Measurements from ENCODE around the gene GMDS.

The GMDS gene

DNA sequence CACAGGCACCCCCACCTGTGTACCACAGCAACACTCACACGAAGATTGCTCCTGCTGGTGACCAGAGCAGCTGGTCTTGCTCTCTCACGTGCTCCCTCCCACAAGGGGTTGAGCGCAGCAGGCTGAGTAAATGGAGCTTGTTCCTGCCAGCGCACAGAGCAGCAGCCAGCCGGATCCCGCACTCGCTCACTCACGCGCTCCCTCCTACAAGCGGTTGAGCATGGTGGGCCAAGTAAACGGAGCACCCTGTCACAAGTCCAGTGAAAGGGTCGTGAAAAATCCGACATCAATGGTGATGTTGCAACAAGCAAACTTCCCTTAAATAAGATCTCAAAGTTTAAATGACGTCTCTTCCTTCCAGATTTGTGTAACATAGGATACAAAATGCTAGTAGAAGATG, 322.0 kb downstream of the GMDS start:
- H2AFZ ChIP-seq (ENCODE audit: low read length, unreplicated experiment): no peak overlapping the region
- H3K4me1 ChIP-seq (ENCODE audit: control insufficient read depth, insufficient read depth, low read length, unreplicated experiment): peaks cover under 1% of the 10 kb centered on the region
- H3K27ac ChIP-seq (ENCODE audit: low read depth, low read length): no peak overlapping the region
- H3K79me2 ChIP-seq (ENCODE audit: control insufficient read depth, insufficient read depth, low read length, unreplicated experiment): no peaks in the 10 kb centered on the region
- no peaks in the 10 kb centered on the region for H3K36me3 ChIP-seq (ENCODE audit: insufficient read depth, low read length)
- H3K4me3 ChIP-seq (ENCODE audit: low read depth, low read length): no peak overlapping the region
- no peaks in the 10 kb centered on the region for H3K27me3 ChIP-seq (ENCODE audit: insufficient read depth, low read length)

DNA sequence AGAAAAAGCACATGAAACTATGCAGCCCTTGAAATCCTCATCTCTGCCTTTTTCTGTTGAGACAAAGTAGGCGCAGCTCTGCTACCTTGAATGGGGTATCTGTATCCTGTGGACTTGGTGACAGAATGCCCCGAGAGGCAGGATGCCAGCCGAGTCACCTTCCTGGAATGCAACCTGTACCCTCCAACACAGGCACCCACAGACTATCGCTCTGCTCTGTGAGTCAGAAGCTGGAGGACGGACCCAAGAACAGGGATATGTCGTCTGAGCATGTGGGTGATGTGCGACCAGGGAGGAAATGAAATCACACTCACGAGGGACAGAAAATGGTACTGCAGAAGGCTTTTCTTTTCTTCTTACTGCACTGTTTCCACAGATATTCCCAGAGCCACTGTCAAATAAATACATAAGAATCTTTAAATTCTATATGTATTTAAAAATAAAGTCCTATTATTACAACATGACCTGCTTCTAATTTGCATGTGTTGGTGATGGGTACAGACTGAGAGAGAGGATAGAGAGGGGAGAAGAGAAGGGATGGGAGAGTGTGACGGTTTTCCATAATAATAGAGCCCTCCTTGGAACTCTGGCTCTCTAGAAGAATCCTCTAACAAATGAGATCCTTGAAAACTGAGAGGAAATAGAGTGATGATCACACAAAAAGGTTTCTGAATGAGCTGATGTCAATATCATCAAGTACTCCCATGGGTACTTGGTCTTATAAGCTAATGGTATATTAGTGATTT, 327.6 kb downstream of the GMDS start:
- no peaks in the 10 kb centered on the region for H3K36me3 ChIP-seq (ENCODE audit: insufficient read depth, low read length)
- peaks cover 22% of the 10 kb centered on the region for H3K4me1 ChIP-seq (ENCODE audit: control insufficient read depth, insufficient read depth, low read length, unreplicated experiment)
- peak overlapping the region; percentile 78 for H3K27ac ChIP-seq (ENCODE audit: low read depth, low read length)
- H2AFZ ChIP-seq (ENCODE audit: low read length, unreplicated experiment): peak overlapping the region; percentile 43
- H3K4me3 ChIP-seq (ENCODE audit: low read depth, low read length): no peak overlapping the region
- H3K27me3 ChIP-seq (ENCODE audit: insufficient read depth, low read length): no peaks in the 10 kb centered on the region
- no peaks in the 10 kb centered on the region for H3K79me2 ChIP-seq (ENCODE audit: control insufficient read depth, insufficient read depth, low read length, unreplicated experiment)

DNA sequence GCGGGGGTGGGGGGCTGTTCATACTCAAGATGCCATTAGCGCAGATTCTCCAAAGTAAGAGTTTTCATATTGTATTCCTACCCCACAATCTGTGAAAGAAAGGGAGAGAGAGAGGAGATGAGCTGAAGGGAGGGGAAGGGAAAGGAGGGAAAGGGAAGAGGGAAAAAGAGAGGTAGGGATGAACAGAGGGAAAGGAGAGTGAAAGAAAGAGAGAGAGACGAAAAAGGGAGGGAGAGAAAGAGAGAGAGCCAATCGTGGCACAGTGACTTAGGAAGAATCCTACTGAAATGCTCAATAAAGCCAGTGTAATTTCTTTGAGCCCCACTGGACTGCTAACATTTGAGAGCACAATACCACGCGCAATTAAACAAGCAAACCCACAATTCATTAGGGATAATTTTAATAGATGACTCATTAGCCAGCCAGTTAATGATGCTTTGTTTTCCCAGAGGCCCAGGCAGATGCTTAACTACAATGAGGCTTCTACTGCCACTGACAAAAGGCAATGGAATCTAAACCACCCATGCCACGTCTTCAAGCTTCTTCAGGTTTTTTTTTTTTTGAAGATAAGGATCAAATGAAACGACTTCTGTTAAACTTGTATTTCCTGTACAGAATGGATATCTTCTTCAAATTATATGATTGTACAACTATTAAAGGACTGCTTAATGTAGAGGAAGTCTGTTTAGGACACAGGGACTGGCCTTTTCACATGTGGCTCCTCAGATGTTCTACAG, 328.9 kb downstream of the GMDS start:
- H3K4me1 ChIP-seq (ENCODE audit: control insufficient read depth, insufficient read depth, low read length, unreplicated experiment): peaks cover 26% of the 10 kb centered on the region
- H3K36me3 ChIP-seq (ENCODE audit: insufficient read depth, low read length): no peaks in the 10 kb centered on the region
- H2AFZ ChIP-seq (ENCODE audit: low read length, unreplicated experiment): peak overlapping the region; percentile 55

DNA sequence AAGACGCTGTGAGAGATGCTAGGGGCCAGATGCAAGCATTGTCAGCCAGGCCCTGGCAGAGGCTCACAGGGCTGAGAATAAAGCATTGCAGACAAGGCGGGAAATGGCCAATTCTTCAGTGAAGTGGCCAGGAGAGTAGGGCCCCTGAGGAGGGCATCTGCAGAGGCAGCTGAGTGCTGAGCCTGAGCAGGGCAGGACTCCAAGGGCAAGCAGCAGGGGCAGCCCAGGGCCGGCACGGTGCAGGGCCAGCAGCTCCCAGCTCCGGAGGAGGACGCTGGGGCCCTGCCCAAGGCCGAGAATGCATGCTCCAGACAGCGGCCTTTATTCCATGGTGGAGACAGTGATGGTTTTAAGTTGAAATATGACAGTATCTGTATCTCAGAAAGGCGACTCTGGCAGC, 330.2 kb downstream of the GMDS start:
- H3K4me1 ChIP-seq (ENCODE audit: control insufficient read depth, insufficient read depth, low read length, unreplicated experiment): peaks cover 38% of the 10 kb centered on the region
- H3K4me3 ChIP-seq (ENCODE audit: low read depth, low read length): no peak overlapping the region
- H3K36me3 ChIP-seq (ENCODE audit: insufficient read depth, low read length): no peaks in the 10 kb centered on the region
- no peaks in the 10 kb centered on the region for H3K27me3 ChIP-seq (ENCODE audit: insufficient read depth, low read length)
- no peak overlapping the region for H2AFZ ChIP-seq (ENCODE audit: low read length, unreplicated experiment)
- no peaks in the 10 kb centered on the region for H3K79me2 ChIP-seq (ENCODE audit: control insufficient read depth, insufficient read depth, low read length, unreplicated experiment)
- H3K27ac ChIP-seq (ENCODE audit: low read depth, low read length): no peak overlapping the region

More for the DNA sequence above, 328.9 kb downstream of the GMDS start:
- no peaks in the 10 kb centered on the region for H3K79me2 ChIP-seq (ENCODE audit: control insufficient read depth, insufficient read depth, low read length, unreplicated experiment)
- H3K27me3 ChIP-seq (ENCODE audit: insufficient read depth, low read length): no peaks in the 10 kb centered on the region
- H3K4me3 ChIP-seq (ENCODE audit: low read depth, low read length): no peak overlapping the region
- peak overlapping the region; percentile 78 for H3K27ac ChIP-seq (ENCODE audit: low read depth, low read length)

DNA sequence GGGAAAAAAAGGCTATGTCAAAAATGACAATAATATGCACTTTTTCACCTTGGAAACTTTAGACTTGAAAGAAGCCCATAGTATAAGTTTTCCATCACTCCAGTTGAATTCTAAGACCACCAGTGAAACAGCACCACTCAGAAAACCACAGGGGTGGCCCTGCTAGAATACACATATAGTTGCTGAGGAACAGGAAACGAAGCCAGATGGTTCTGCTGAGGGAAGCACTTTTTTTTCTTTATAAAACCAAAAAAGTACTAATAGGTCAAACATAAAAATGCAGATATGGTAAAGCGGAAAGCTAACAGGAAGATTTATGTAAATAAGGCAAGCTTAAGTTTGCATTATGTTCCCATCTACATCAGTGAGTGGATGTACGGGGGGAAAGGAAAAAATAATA, 331.8 kb downstream of the GMDS start:
- no peak overlapping the region for H2AFZ ChIP-seq (ENCODE audit: low read length, unreplicated experiment)
- no peaks in the 10 kb centered on the region for H3K79me2 ChIP-seq (ENCODE audit: control insufficient read depth, insufficient read depth, low read length, unreplicated experiment)
- H3K27me3 ChIP-seq (ENCODE audit: insufficient read depth, low read length): no peaks in the 10 kb centered on the region
- H3K4me3 ChIP-seq (ENCODE audit: low read depth, low read length): no peak overlapping the region
- H3K36me3 ChIP-seq (ENCODE audit: insufficient read depth, low read length): no peaks in the 10 kb centered on the region
- H3K27ac ChIP-seq (ENCODE audit: low read depth, low read length): no peak overlapping the region
- peaks cover 40% of the 10 kb centered on the region for H3K4me1 ChIP-seq (ENCODE audit: control insufficient read depth, insufficient read depth, low read length, unreplicated experiment)

DNA sequence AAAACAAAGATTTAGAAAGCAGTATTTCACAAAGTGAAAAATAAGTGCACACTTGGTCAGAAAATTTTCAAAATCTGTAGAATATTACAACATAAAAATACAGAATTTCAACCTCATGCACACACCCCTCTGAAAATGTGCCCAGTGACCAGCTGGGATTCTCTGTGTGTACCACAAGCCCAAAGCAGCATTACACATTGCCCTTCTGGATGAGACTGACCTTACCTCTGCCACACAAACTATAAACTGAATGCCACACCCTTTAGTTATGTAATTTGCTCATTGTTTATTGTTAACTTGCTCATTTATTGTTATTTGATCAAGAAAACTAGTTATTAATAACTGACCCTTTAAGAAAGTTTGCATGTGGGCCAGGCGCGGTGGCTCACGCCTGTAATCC, 332.7 kb downstream of the GMDS start:
- Histone ChIP-seq H3K27me3 (ENCODE audit: insufficient read depth, low read length) (no peaks in the 10 kb centered on the region), H3K79me2 (ENCODE audit: control insufficient read depth, insufficient read depth, low read length, unreplicated experiment) (no peaks in the 10 kb centered on the region), H3K4me1 (ENCODE audit: control insufficient read depth, insufficient read depth, low read length, unreplicated experiment) (peaks cover 33% of the 10 kb centered on the region), H3K27ac (ENCODE audit: low read depth, low read length) (no peak overlapping the region), H2AFZ (ENCODE audit: low read length, unreplicated experiment) (no peak overlapping the region), H3K36me3 (ENCODE audit: insufficient read depth, low read length) (no peaks in the 10 kb centered on the region), H3K4me3 (ENCODE audit: low read depth, low read length) (no peak overlapping the region)

DNA sequence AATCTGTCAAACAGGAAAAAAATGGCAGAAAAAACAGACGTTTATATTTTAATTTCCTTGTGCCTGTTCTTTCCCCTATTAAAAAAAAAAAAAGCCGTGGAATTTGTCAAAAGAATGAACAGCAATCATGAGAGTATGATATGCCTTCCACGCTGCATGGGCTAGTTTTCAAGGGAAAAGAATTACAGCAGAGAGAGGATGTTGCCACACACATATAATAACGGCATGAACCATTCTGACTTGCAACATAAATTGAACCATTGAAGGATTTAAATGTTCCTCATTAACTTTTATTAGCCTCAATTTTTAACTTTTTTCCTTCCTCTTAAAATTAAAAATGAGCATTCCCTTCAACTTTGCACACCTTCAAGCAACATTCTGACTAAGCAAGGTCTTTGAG, 333.9 kb downstream of the GMDS start:
- Histone ChIP-seq H3K27me3 (ENCODE audit: insufficient read depth, low read length) (no peaks in the 10 kb centered on the region), H3K27ac (ENCODE audit: low read depth, low read length) (no peak overlapping the region), H2AFZ (ENCODE audit: low read length, unreplicated experiment) (peak overlapping the region; percentile 1), H3K4me3 (ENCODE audit: low read depth, low read length) (no peak overlapping the region), H3K79me2 (ENCODE audit: control insufficient read depth, insufficient read depth, low read length, unreplicated experiment) (no peaks in the 10 kb centered on the region), H3K4me1 (ENCODE audit: control insufficient read depth, insufficient read depth, low read length, unreplicated experiment) (peaks cover 22% of the 10 kb centered on the region), H3K36me3 (ENCODE audit: insufficient read depth, low read length) (no peaks in the 10 kb centered on the region)

DNA sequence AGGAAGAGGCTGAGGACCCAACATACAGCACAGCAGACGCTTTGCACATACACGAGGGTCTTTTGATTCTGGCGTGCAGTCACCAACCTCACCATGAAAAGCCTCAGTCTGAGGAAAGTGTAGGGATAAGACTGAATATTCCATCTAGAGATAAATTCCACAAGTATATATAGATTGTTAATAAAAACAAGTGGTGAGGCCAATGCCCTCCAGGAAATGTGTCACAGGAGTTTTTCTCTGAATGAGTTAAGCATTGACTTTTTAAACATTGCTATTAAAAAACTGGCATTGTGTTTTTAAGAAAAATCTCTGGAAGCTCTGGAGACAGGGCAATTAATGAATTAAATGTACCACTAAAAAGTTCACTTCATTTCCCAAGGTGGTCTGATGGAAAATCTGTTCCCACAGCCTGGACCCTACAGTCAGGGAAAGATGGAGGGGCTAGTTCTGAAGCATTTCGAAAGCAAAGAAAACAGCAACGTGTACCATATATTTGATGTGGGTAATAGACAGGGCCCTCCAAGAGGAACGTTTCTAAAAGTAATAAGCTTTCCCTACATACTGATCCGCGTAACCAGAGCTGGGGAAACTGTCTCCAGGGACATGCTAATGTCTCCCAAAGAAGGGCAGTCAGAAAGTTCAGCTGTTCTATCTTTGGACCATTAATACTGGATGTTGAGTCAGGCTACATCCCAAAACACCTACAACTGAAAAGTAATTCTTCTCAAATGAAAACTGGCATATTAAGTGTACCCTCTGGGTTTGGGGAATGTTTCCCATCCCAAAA, 334.6 kb downstream of the GMDS start:
- Histone ChIP-seq H3K4me1 (ENCODE audit: control insufficient read depth, insufficient read depth, low read length, unreplicated experiment) (peaks cover 17% of the 10 kb centered on the region), H3K27ac (ENCODE audit: low read depth, low read length) (0 out of 2 replicates have a peak overlapping the region, but pooled peaks have one; percentile 8), H2AFZ (ENCODE audit: low read length, unreplicated experiment) (peak overlapping the region; percentile 1), H3K79me2 (ENCODE audit: control insufficient read depth, insufficient read depth, low read length, unreplicated experiment) (no peaks in the 10 kb centered on the region), H3K36me3 (ENCODE audit: insufficient read depth, low read length) (no peaks in the 10 kb centered on the region), H3K27me3 (ENCODE audit: insufficient read depth, low read length) (no peaks in the 10 kb centered on the region), H3K4me3 (ENCODE audit: low read depth, low read length) (no peak overlapping the region)

DNA sequence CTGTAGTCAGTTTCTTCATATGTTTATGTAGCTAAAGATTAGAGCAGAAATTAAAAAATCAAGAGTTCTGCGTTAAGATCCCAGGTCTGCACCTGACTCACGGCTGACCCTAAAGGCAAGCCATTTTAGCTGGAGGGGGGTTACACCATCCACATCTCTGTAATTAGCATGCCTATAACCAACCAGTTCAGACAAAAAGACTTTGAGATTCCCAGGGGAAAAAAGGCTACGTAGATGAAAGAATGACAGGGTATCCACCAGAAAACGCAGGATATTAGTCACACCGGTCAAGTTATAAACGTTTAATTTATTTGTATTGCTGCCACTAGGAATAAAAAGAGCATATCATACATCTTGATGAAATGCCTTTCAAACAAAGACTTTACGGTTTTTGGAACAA, 336.6 kb downstream of the GMDS start:
- Histone ChIP-seq H2AFZ (ENCODE audit: low read length, unreplicated experiment) (no peak overlapping the region), H3K4me3 (ENCODE audit: low read depth, low read length) (no peak overlapping the region), H3K27me3 (ENCODE audit: insufficient read depth, low read length) (no peaks in the 10 kb centered on the region), H3K79me2 (ENCODE audit: control insufficient read depth, insufficient read depth, low read length, unreplicated experiment) (no peaks in the 10 kb centered on the region), H3K27ac (ENCODE audit: low read depth, low read length) (no peak overlapping the region), H3K4me1 (ENCODE audit: control insufficient read depth, insufficient read depth, low read length, unreplicated experiment) (peaks cover 17% of the 10 kb centered on the region), H3K36me3 (ENCODE audit: insufficient read depth, low read length) (no peaks in the 10 kb centered on the region)

DNA sequence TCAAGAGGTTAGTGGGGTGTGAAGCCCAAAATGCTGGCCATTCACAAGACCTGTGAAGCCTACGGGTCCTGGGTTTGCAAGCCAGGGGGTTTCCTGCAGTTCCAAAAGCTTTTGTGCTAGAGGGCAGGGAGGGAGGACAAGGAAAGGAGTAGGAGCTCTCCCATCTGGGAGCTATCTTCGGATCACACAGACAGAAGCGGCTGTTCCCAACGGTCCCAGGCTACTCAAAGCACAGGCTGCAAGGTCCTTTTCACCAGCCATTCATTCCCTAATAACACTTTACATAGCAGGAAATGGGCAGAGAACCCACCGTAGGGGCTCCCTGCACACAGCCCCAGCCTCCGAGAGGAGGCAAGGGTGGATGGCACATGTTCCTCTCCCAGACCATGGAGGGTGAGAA, 338.8 kb downstream of the GMDS start:
- Histone ChIP-seq H3K4me3 (ENCODE audit: low read depth, low read length) (no peak overlapping the region), H3K36me3 (ENCODE audit: insufficient read depth, low read length) (no peaks in the 10 kb centered on the region), H3K27ac (ENCODE audit: low read depth, low read length) (no peak overlapping the region), H2AFZ (ENCODE audit: low read length, unreplicated experiment) (no peak overlapping the region), H3K79me2 (ENCODE audit: control insufficient read depth, insufficient read depth, low read length, unreplicated experiment) (no peaks in the 10 kb centered on the region), H3K27me3 (ENCODE audit: insufficient read depth, low read length) (no peaks in the 10 kb centered on the region), H3K4me1 (ENCODE audit: control insufficient read depth, insufficient read depth, low read length, unreplicated experiment) (peaks cover 15% of the 10 kb centered on the region)

Measured in ACC112 (cell line).